T-cell (primary cell): Measurements from ENCODE around the gene CACNB2. TPM values are rescaled to one million over a fixed set of nuclear protein-coding genes. Genes with fewer than 3 reads are reported as not detected.
"Not testable (repeated sequence)": the region's sequence is repeated elsewhere in the genome, so short reads cannot be mapped to it uniquely, and the experiment has no call there.

Source experiments
- ATAC-seq, 4 experiments: fragments of 200-7000 bp in 3 of 4; fragments of 150-1000 bp in 1 of 4; cut with Tn5 transposase; replicated peaks in 1 of 4; 1 replicate in 3 of 4; 2 replicates in 1 of 4; pipeline ENCODE4 v1.10.0; 2021; ENCODE audit warnings: moderate library complexity in 3 of 4, mild to moderate bottlenecking in 2 of 4, moderate number of reproducible peaks in 1 of 4
- CTCF ChIA-PET, 2 donors: fragments of 300-600 bp; sonication (Branson Sonifier 250); formaldehyde crosslinking; loops; one replicate each; lab custom pipeline; 2022; ENCODE audit warnings: antibody characterized with exemption in 2 of 2; lab: Charles Lee
- POLR2A ChIA-PET, 2 donors: fragments of 300-600 bp; sonication (Branson Sonifier 250); formaldehyde crosslinking; loops; one replicate each; lab custom pipeline; 2022; ENCODE audit warnings: antibody characterized with exemption in 2 of 2; lab: Charles Lee
- DNase-seq, 35 experiments: peaks; one replicate each; pipeline versions ENCODE4 v3.0.0 to v3.0.0-alpha.2; 2013 to 2023
- H3K27ac ChIP-seq: one replicate; pipeline ENCODE4 v1.5.1; 2013; ENCODE audit warnings: low read length
- H3K27me3 ChIP-seq, 2 experiments: replicated peaks in 1 of 2; 1 replicate in 1 of 2; 2 replicates in 1 of 2; pipeline versions ENCODE4 v1.6.1 to v1.7.0; 2013; ENCODE audit warnings: low read length in 1 of 2, mixed read lengths in 1 of 2; ENCODE audit not compliant: control insufficient read depth in 2 of 2, insufficient read depth in 2 of 2; ENCODE audit errors: extremely low read depth in 1 of 2
- H3K36me3 ChIP-seq, 2 donors: 1 replicate in 1 of 2; 2 replicates in 1 of 2; pipeline versions ENCODE4 v1.6.1 to v1.7.0; 2013; ENCODE audit warnings: low read length in 1 of 2; ENCODE audit not compliant: control insufficient read depth in 2 of 2, insufficient read depth in 1 of 2; ENCODE audit errors: extremely low read depth in 1 of 2
- H3K4me1 ChIP-seq, 2 experiments: 1 replicate in 1 of 2; 2 replicates in 1 of 2; pipeline versions ENCODE4 v1.6.1 to v1.7.0; 2013; ENCODE audit warnings: low read length in 2 of 2, mixed read lengths in 1 of 2; ENCODE audit not compliant: insufficient read depth in 2 of 2, control insufficient read depth in 1 of 2; ENCODE audit errors: extremely low read depth in 1 of 2
- H3K4me3 ChIP-seq, 2 donors: 1 replicate in 1 of 2; 2 replicates in 1 of 2; pipeline versions ENCODE4 v1.5.1 to v1.7.0; 2013; ENCODE audit warnings: mild to moderate bottlenecking in 2 of 2, low read length in 1 of 2, moderate library complexity in 1 of 2; ENCODE audit not compliant: control insufficient read depth in 1 of 2; ENCODE audit errors: extremely low read depth in 1 of 2
- H3K9me3 ChIP-seq: 2 replicates; pipeline ENCODE4 v1.7.0; 2013
- H3K27ac Mint-ChIP-seq, 2 donors: one replicate each; pipeline ENCODE4 v1.8.0; 2020 to 2021; ENCODE audit warnings: mild to moderate bottlenecking in 2 of 2, mixed read lengths in 2 of 2
- H3K27me3 Mint-ChIP-seq, 2 donors: one replicate each; pipeline ENCODE4 v1.8.0; 2021 to 2022; ENCODE audit warnings: mixed read lengths in 2 of 2
- H3K36me3 Mint-ChIP-seq: one replicate; pipeline ENCODE4 v1.8.0; 2021; ENCODE audit warnings: mixed read lengths
- H3K4me1 Mint-ChIP-seq, 3 donors: one replicate each; pipeline ENCODE4 v1.8.0; 2020 to 2022; ENCODE audit warnings: mixed read lengths in 3 of 3, mild to moderate bottlenecking in 1 of 3
- H3K4me3 Mint-ChIP-seq, 3 donors: one replicate each; pipeline ENCODE4 v1.8.0; 2020 to 2022; ENCODE audit warnings: mild to moderate bottlenecking in 3 of 3, mixed read lengths in 3 of 3, moderate library complexity in 3 of 3
- H3K9me3 Mint-ChIP-seq, 3 donors: one replicate each; pipeline ENCODE4 v1.8.0; 2020 to 2022; ENCODE audit warnings: mixed read lengths in 3 of 3
- WGBS: methylation state at CpG from one replicate; pipeline ENCODE4 v1.1.5; 2013; ENCODE audit warnings: missing lambda C conversion rate; ENCODE audit not compliant: insufficient coverage; 5-methylcytosine and 5-hydroxymethylcytosine counted together
- total RNA-seq, 35 experiments: library from RNA in 6 of 35; stranded (reverse) in 6 of 35; fragments of 120-200 nt in 1 of 35; gene quantifications; one replicate each; pipeline versions ENCODE4 v1.2.1 to v1.2.4 and lab custom pipeline; 2013 to 2026

The CACNB2 gene
- total RNA-seq, 5 donors from 2014 or later (not counting 1 experiment from before 2014, with no cell fraction given), result not detected

DNA sequence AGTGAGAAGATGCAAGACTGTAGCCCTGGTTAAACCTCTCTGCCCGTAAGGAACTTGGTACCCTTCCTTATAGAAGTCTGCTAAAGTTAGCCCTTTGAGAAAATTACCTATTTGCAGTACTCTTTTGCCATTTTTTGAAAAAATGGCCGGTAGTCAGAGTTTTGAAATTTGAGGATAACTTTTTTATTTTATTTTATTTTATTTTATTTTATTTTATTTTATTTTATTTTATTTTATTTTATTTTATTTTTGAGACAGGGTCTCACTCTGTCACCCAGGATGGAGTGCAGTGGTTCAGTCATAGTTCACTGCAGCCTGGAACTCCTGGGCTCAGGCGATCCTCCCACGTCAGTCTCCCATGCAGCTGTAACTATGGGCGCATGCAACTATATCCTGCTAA, 41.2 kb downstream of the CACNB2 start:
- no CpG with 5 or more reads among the region's 5 CpGs for WGBS
- H3K9me3 ChIP-seq, DNase-seq, POLR2A ChIA-PET, H3K27me3 Mint-ChIP-seq, CTCF ChIA-PET, H3K9me3 Mint-ChIP-seq, H3K36me3 Mint-ChIP-seq, H3K4me3 ChIP-seq, H3K4me3 Mint-ChIP-seq, H3K27me3 ChIP-seq, H3K27ac Mint-ChIP-seq, ATAC-seq, H3K4me1 Mint-ChIP-seq, H3K4me1 ChIP-seq, H3K27ac ChIP-seq, H3K36me3 ChIP-seq: not testable (repeated sequence)

DNA sequence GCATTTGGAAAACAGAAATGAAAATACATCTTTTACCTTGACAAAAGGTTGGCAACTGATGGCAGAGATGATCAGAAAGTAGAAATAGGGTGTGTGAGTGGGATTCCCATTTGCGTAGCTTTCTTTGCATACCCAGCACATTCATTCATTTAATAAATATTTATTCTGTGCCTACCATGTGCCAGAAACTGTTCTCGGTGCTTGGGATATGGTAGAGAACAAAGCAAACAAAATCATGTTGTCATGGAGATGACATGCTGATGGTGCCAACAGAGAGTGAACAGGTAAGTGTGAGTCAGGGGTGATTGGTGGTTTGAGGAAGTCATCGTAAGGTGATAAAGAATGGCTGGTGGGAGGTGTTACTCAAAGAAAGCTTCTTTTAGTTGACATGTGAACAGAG, 45.4 kb downstream of the CACNB2 start:
- H3K4me1 Mint-ChIP-seq, result no peaks in the 10 kb centered on the region
- DNase-seq (no peak), ATAC-seq (no peak)
- POLR2A ChIA-PET, result no interaction called here
- H3K4me3 Mint-ChIP-seq, result no peak overlapping the region
- peaks cover 0 to 4% of the 10 kb centered on the region in 2 donors for H3K27me3 Mint-ChIP-seq
- Histone ChIP-seq H3K36me3 (no peaks in the 10 kb centered on the region), H3K9me3 (no peaks in the 10 kb centered on the region), H3K4me3 (no peak overlapping the region), H3K4me1 (no peaks in the 10 kb centered on the region), H3K27ac (no peak overlapping the region), H3K27me3 (peaks cover 0 to 3% of the 10 kb centered on the region in 2 experiments)
- WGBS, result 90% methylated on average over 2 of the region's 3 CpGs
- no peaks in the 10 kb centered on the region for H3K9me3 Mint-ChIP-seq
- CTCF ChIA-PET, result no interaction called here
- H3K36me3 Mint-ChIP-seq, result no peaks in the 10 kb centered on the region
- H3K27ac Mint-ChIP-seq, result no peak overlapping the region

DNA sequence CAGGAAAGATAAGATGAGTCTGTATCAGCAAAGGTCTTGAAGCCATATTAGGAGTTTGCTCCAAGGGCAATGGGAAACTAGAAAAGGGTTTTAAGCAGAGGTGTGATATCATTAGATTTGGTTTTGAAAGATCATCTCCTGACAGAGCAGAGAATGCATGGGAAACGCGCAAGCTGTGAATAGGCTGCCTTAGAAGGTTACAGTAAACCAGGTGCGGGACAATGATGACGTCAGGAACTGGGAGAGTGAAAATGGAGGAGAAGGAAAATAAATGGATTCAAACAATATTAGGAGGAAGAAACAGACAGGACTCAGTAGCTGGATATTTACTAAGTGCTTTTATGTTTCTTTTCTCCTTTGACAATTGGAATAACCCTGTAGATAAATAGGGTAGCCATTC, 50.6 kb downstream of the CACNB2 start:
- Histone ChIP-seq H3K27me3 (peaks cover 0 to 3% of the 10 kb centered on the region in 2 experiments), H3K27ac (no peak overlapping the region), H3K4me1 (no peaks in the 10 kb centered on the region), H3K9me3 (no peaks in the 10 kb centered on the region), H3K36me3 (no peaks in the 10 kb centered on the region), H3K4me3 (no peak overlapping the region)
- no peaks in the 10 kb centered on the region for H3K4me1 Mint-ChIP-seq
- no peak for ATAC-seq
- no peaks in the 10 kb centered on the region for H3K9me3 Mint-ChIP-seq
- no peak overlapping the region for H3K4me3 Mint-ChIP-seq
- 96% methylated on average over 4 of the region's 4 CpGs for WGBS
- H3K36me3 Mint-ChIP-seq, result no peaks in the 10 kb centered on the region
- no peaks in the 10 kb centered on the region for H3K27me3 Mint-ChIP-seq
- no peak for DNase-seq
- ChIA-PET CTCF (no interaction called here), POLR2A (no interaction called here)
- no peak overlapping the region for H3K27ac Mint-ChIP-seq

DNA sequence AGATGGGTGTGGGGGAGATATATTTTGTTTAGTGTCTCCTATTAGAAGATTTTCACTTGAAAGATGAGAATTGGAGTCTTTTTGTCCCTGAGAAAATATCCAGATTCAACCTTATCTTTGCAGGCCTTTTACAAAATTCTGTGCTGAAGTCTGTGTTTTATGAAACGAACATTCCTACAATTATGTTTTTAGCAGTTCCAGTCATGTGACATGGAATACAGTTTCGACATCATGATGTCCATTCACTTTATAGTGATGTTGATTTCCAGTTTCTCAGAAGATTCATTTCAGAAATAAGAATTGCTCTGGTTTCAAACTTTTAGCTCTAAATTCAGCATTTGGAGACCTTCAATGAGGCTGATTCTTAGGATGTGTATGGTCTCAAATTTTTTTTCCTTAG, 54.4 kb downstream of the CACNB2 start:
- Mint-ChIP-seq H3K27ac (no peak overlapping the region), H3K4me3 (no peak overlapping the region), H3K4me1 (no peaks in the 10 kb centered on the region), H3K9me3 (no peaks in the 10 kb centered on the region), H3K36me3 (no peaks in the 10 kb centered on the region), H3K27me3 (peaks cover 0 to 4% of the 10 kb centered on the region in 2 donors)
- CTCF ChIA-PET, result interaction anchor here in 1 of 2 donors (0.5 kb wide), 1 partner anchor 39 kb away, joined by 3 read pairs; no protein-coding TSS in a partner anchor
- ATAC-seq (no peak), DNase-seq (no peak)
- Histone ChIP-seq H3K4me3 (no peak overlapping the region), H3K4me1 (no peaks in the 10 kb centered on the region), H3K36me3 (no peaks in the 10 kb centered on the region), H3K27ac (no peak overlapping the region), H3K9me3 (no peaks in the 10 kb centered on the region), H3K27me3 (no peaks in the 10 kb centered on the region)
- POLR2A ChIA-PET, result interaction anchor here (0.5 to 0.6 kb wide), 2 partner anchors 308 to 383 kb away, joined by 4 to 7 read pairs; no protein-coding TSS in a partner anchor
- WGBS, result no CpG with 5 or more reads among the region's 2 CpGs

DNA sequence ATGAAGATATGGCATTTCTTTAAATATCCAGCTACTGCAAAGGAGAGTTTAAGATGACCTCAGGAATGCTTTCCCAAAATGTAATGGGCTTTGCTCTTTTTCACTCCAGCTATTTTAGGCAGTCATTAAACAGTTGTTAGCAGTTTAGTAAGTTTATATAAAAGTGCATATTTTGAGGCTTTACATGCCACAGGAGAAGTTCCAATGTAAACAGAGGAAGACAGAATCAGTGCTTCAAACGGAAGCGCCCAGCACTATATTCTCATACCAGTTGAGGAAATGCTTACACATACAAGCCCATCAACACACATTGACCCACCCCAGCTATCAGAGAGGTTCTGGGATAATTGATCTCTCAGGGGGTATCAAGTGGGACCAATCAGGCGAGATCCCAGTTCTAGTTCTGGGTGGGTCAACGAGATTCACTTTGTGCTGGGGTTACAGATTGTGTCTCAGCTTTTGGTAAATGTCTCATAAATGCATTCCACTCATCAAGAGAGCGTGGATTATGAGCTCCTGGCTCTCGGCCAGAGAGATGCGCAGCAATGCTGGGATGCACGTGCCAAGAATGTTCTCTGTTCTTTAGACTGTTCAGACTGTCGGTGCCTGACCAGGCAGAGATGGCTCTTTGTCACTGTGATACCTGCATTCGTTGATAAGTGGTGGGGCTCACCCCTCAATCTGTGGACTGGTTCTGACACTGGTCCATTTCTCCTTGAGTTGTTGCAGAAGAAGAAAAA, 55.0 kb downstream of the CACNB2 start:
- Mint-ChIP-seq H3K27ac (no peak overlapping the region), H3K9me3 (no peaks in the 10 kb centered on the region), H3K36me3 (no peaks in the 10 kb centered on the region), H3K4me3 (no peak overlapping the region), H3K27me3 (peaks cover 0 to 4% of the 10 kb centered on the region in 2 donors), H3K4me1 (no peaks in the 10 kb centered on the region)
- Histone ChIP-seq H3K36me3 (no peaks in the 10 kb centered on the region), H3K27ac (no peak overlapping the region), H3K4me3 (no peak overlapping the region), H3K4me1 (no peaks in the 10 kb centered on the region), H3K9me3 (no peaks in the 10 kb centered on the region), H3K27me3 (no peaks in the 10 kb centered on the region)
- ChIA-PET POLR2A (interaction anchor here (0.6 to 0.7 kb wide), 3 partner anchors 9 to 308 kb away, joined by 3 to 9 read pairs (median 7); no protein-coding TSS in a partner anchor), CTCF (no interaction called here)
- 79% methylated on average over 8 of the region's 10 CpGs for WGBS
- no peak for ATAC-seq
- no peak for DNase-seq

DNA sequence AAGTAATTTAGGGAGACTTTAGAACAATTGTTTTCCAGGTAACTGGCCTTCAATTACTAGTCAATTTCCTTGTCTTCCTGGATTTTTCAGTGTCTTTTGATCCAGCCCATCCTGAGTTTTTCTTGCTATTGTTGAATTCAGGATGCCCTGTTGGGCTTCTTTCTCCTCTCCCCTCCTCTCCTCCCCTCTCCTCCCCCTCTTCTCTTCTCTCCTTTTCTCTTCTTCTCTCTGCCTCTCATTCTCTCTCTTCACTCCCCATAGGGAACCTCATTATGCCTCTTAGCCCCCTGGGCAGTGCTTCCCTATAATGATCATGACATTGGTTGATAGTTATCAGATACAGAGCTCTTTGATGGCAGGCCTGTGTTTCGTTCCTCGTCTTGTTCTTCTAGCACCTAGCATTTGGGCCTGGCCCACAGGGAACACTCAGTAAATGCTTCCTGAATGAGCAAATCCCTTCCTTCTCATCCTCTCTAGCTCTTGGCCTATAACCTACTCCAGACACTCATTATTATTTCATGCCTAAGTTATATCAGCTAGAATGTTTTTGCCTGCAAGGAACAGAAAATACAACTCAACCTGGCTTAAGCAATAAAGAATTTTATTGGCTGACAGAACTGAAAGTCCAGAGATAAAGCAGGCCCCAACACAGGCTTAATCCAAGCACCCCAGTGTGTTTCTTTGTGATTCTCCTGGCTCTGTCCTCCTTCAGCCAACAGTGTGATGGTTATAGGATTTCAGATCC, 56.8 kb downstream of the CACNB2 start:
- Mint-ChIP-seq H3K27me3 (peaks cover 0 to 4% of the 10 kb centered on the region in 2 donors), H3K4me1 (no peaks in the 10 kb centered on the region), H3K9me3 (no peaks in the 10 kb centered on the region), H3K27ac (no peak overlapping the region), H3K4me3 (no peak overlapping the region), H3K36me3 (no peaks in the 10 kb centered on the region)
- 80% methylated on average over 2 of the region's 2 CpGs for WGBS
- CTCF ChIA-PET, result no interaction called here
- Histone ChIP-seq H3K4me3 (no peak overlapping the region), H3K4me1 (no peaks in the 10 kb centered on the region), H3K36me3 (no peaks in the 10 kb centered on the region), H3K27ac (no peak overlapping the region), H3K27me3 (no peaks in the 10 kb centered on the region), H3K9me3 (no peaks in the 10 kb centered on the region)
- DNase-seq, result no peak
- no peak for ATAC-seq
- POLR2A ChIA-PET, result no interaction called here
